UCSD-AML1 (cell line): ENCODE data around the gene CRYBA2.

Source experiments
- DNase-seq: peaks from one replicate; lab custom pipeline; 2025; ENCODE audit not compliant: unreplicated experiment; lab: John Stamatoyannopoulos, UW

The CRYBA2 gene

GRCh38 chr2:218999881-219000568, 6.8 kb upstream of the CRYBA2 start:
- no peak for DNase-seq

DNA sequence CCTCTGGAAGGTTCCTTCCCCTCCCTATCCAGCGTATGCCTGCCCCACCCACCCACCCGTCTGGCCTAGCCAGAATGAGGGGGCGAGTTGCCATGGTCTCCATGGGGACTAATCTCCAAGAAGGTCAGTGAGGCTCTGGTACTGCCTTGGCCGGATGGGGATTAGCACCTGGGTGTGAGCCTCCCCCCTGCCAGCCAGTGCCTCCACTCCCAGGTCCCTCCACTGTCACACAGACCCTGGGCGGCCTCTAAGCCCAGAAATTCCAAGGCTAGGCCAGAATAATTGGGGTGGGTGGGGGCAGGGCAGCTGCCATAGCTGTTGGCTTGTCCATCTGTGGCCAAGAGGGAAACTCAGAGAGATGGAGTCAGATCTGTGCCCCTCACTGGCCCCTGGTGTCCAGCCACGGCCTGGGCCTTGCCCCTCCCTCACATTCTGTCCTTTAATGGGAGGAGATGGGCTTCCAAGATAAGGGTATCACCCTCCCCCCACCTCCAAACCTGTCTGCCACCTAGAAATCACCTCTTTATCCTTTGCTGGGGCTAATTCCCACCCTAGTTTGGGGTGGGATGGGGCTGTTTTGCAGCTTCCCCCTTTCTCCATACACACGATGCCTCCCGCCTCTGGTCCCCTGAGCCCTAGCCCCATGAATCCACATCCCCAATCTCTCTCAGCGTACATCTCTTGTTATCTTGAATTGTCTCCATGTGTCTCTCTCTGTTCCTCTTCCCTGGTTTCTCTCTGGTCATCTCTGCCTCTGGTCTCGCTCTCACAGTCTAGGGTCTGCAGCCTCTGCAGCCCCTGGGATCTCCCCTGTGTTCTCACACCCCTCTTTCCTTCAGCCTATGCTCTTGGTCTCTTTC, 6.0 kb upstream of the CRYBA2 start:
- no peak for DNase-seq

DNA sequence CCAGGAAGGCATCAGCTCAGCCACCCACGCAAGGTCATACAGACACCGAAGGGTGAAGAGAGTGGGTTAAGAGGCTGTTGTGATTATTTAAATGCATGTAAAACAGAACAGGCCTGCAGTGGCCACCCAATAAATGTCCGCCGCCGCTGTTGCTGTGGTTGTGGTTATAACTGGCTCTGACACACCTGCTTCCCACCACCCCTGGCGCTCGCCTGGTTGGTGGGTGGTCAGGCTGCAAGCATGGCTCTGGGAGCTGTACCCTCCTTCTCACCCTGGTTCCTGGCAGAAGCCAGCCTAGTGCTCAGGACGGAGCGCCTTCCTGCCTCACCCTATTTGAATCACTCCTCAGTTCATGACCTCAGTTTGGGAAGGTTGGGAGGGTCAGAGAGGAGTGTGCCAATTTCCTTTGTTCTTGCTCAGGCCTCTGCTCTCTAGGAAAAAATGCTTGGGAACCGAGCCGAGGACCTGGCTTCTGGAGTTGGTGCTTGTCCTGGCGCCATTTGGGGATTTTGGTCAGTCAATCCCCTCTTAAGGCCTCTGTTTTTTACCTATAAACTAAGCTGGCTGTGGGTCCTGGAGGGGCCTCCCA, 5.3 kb upstream of the CRYBA2 start:
- DNase-seq, result no peak

- DNase-seq, result no peak
Observed at GRCh38 chr2:218997731-218998130, 4.5 kb upstream of the CRYBA2 start.

- DNase-seq, result no peak
Observed at GRCh38 chr2:218996937-218997336, 3.7 kb upstream of the CRYBA2 start.

DNA sequence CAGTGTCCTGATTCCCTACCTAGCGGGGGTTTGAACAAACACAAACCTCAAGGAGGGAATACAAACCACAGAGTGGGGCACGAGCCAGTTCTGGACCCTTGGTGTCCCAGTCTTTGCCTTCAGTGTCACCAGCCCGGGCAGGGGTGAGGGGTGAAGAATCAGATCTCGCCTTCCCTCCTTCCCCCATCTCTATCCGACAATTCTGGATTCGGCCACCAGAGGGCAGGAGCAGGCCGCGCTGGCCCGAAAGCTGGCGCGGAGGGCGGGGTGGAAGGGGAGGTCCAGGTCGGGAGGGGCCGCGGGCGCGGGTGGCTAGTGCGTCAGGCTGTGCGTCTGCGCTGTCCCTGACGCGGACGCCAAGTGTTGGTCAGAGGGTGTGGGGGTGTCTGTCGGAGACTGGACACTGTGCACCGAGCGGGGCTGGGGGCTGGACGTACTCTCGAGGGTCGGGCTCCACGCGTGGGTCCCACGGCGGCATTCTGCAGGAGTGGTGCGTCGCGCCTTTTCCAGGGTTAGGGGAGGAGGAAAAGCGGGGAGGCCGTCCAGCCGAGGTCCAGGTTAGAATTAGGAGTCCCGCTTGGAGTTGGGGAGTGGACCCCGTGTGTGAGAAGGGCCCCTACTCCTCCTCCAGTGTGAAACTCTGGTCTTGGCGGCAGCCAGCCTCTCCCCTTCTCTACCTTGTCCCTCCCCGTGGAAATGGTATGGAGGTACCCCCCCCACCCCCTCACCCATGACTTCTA, 2.9 kb upstream of the CRYBA2 start:
- DNase-seq, result peak; percentile 67

DNA sequence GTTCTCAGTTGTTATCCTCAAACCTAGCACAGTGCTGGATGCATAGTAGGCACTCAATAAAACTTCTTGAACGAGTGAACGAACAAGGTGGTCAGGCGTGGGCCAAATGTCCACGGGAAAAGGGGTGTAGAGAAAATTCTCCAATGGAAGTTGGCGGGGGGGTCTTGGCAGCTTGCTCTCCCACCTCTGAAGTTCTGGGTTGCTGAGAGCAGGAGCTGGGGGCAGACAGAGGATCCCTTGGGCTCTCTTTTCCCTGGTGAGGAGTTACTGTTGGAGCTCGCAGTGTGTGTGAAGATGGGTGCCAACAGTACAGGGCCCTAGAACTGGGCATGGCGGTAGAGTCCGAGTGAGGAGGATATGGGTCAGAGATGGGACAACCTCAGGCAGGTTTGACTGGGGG, 2.3 kb upstream of the CRYBA2 start:
- no peak for DNase-seq

- DNase-seq, result no peak
Observed at GRCh38 chr2:218992703-218993344, 398 bp downstream of the CRYBA2 start.

DNA sequence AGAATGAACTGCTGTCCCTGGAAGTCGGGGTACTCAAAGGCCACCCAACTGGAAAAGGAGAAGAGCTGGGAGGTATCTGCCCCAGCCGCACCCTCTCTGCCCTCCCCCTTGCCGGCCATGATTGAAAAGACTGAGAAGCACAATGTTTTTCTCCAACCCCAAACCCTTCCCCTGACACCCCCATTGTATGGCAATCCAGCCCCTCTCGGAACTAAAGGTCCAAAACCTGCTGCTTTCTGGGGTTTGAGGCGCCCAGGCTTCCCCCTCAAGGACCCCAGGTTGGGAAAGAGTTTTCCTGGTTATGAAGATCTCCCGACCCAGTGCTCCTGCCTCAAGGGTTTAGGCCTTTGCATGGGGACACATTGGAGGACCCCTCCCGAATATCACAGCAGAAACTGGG, 1.0 kb downstream of the CRYBA2 start:
- DNase-seq, result no peak

- no peak for DNase-seq
Observed at GRCh38 chr2:218991674-218992168, 1.5 kb downstream of the CRYBA2 start.

DNA sequence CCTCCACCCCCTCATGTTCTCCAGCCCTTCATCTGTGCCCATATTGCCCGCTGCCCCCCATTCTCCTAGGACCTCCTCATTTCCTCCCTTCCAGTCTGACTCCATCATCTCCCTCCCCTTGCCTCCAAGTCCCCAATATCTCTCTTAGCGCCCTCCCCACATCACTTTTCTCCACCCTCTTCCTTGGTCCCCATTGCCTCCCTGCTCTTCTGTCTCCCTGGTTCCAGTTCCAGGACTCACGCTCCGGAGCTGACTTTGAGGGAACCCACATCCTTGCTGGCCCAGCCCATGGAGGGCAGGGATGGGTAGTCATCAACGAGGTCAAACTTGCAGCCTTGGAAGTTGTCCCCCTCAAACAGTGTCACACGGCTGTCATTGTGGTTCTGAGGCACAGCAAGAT, 2.6 kb downstream of the CRYBA2 start:
- DNase-seq, result no peak

- no peak for DNase-seq
Observed at GRCh38 chr2:218990052-218990451, 3.2 kb downstream of the CRYBA2 start.

DNA sequence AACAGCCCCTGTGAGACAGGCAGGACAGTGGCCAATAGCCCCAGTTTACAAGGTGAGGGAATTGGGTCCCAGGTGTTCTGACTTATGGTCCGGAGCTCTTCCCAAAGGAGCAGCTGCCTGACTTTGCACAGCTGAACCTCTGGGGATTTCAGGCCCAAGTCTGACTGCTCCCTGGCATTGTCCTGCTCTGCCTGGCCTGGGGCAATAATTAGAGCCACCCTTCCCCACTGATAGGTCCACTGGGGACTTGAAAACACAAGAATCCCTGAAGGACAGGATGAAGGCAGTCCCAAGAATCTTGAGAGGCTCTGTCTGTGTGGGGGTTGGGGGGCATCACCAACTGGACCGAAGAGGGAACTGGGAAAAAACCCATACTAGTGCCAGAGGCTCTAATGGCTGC, 4.6 kb downstream of the CRYBA2 start:
- DNase-seq, result no peak

GRCh38 chr2:218988164-218988563, 5.1 kb downstream of the CRYBA2 start:
- DNase-seq, result no peak

DNA sequence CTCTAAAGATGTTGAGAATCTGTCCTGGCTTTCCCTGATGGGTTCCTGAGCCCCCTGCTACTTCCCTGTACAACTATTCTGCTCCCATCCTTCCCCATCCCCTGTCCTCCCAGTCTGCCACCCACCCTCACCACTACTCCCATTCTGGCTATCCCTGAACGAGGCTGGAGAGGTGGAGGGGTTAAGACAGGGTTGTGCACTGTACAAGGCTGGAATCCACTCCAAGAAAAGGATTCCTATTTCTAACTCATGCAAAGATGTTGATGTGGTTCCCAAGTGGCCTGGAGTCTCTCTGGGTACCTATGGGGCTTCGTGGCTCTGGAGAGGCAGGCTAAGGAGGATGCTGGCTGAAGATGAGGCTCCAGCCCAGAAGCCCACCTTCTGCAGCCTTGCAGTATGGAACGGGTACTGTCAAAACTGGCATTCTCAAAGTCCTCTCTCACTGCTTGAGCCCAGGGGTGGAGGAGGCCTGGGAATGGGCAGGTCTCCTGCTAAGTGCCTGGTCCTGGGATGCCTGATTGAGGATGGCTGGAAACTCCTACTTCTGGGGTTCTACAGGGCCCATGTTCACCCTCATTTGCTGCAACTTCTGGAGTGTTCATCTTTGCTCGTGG, 7.0 kb downstream of the CRYBA2 start:
- DNase-seq, result no peak

GRCh38 chr2:218985325-218986091, 7.7 kb downstream of the CRYBA2 start:
- DNase-seq, result no peak

DNA sequence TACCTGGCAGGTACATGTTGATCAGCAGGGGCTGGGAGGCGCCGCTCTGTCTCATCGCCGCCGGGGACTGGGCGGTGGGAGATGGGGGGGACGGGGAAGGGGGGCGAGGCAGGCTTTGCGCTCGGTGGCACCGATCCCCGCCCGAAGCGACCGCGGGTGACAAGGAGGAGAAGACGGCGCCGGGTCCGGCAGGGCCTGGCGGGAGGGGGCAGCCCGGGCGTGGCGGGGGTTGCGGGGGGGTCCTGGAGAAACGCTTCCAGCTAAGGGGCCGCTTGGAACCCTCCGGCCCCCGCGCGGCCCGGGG, 8.2 kb downstream of the CRYBA2 start, which contains the start of gene FEV:
Gene FEV (minus strand): TSS at position 164 of the 304 bp plus-strand sequence. CDS start 109 bp downstream, at position 55.
- DNase-seq, result no peak

GRCh38 chr2:218984239-218985020, 8.8 kb downstream of the CRYBA2 start:
- DNase-seq, result peak; percentile 61

- DNase-seq, result no peak
Observed at GRCh38 chr2:218983934-218984238, 9.3 kb downstream of the CRYBA2 start.
